Gastroesophageal sphincter (tissue), 3 donors: ENCODE results near the gene MAP3K10.

Source experiments
- POLR2A ChIP-seq, 2 donors: fragments of 450-650 bp; IDR thresholded peaks; one replicate each; pipeline ENCODE4 v1.6.1; 2017; ENCODE audit warnings: antibody characterized with exemption in 2 of 2, mild to moderate bottlenecking in 2 of 2, moderate library complexity in 1 of 2
- POLR2AphosphoS5 ChIP-seq: sonication (generic); formaldehyde crosslinking; IDR thresholded peaks from one replicate; pipeline ENCODE4 v1.6.1; 2017; ENCODE audit warnings: antibody characterized with exemption
- TF ChIP-seq, protein P1 (sequence below), 4 experiments: fragments of 200-600 bp in 2 of 4; fragments of 450-650 bp in 2 of 4; sonication (generic) in 1 of 4; IDR thresholded peaks; one replicate each; pipeline ENCODE4 v1.5.1; 2017 to 2019; ENCODE audit warnings: antibody characterized with exemption in 4 of 4, mild to moderate bottlenecking in 2 of 4, moderate library complexity in 2 of 4

DNA sequence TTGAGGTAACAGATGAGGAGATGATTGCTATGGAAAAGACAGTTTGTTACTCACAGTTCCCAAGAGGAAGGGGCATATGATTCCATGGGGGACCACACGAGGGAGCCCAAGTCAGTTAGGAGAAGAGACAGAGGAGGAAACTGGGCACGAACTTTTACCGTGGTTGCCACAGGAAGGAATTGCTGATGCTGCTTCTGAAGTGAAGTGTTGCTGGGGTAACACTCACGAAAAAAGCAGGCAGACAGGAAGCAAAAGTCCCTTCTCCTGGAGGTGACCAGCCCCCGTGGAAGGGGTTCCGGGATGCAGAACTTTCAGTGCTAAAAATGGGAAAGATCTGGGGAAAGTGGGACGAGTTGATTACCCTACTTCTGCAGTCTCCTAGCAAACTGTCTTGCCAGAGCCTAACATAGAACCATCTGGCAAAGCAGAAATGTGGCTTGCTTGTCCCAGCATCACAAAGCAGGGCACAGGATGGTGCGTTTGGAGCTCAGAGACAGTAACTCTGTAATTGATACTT lies 35.4 kb upstream of the MAP3K10 start:
- TF ChIP-seq, protein P1, sequence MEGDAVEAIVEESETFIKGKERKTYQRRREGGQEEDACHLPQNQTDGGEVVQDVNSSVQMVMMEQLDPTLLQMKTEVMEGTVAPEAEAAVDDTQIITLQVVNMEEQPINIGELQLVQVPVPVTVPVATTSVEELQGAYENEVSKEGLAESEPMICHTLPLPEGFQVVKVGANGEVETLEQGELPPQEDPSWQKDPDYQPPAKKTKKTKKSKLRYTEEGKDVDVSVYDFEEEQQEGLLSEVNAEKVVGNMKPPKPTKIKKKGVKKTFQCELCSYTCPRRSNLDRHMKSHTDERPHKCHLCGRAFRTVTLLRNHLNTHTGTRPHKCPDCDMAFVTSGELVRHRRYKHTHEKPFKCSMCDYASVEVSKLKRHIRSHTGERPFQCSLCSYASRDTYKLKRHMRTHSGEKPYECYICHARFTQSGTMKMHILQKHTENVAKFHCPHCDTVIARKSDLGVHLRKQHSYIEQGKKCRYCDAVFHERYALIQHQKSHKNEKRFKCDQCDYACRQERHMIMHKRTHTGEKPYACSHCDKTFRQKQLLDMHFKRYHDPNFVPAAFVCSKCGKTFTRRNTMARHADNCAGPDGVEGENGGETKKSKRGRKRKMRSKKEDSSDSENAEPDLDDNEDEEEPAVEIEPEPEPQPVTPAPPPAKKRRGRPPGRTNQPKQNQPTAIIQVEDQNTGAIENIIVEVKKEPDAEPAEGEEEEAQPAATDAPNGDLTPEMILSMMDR (IDR thresholded peaks at IDR 0.05): no peak
- TF ChIP-seq POLR2AphosphoS5: no peak
- TF ChIP-seq POLR2A (IDR thresholded peaks at IDR 0.05): no peak
